NCI-H1436 treated with DMSO at 0.1 percent for 48 hours (cell line): ENCODE results near the gene C22orf42.
"Not testable (repeated sequence)": the region's sequence is repeated elsewhere in the genome, so short reads cannot be mapped to it uniquely, and the experiment has no call there.

ENCODE experiments used
- DNase-seq: peaks from one replicate; lab custom pipeline; 2025; lab: John Stamatoyannopoulos, UW

The C22orf42 gene

DNA sequence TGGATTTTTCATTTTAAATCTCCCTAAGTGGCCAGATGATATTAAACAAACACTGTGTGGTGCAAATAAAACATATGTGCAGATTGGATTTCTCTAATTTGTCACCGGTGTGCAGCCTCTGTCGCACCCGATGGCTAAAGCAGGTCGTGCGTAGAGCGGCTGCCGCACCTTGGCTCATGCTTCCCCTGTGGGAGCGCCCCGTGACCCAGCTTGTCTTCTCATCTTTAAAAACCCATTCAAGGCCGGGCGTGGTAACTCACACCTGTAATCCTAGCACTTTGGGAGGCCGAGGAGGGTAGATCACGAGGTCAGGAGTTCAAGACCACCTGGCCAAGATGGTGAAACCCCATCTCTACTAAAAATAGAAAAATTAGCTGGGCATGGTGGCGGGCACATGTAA, 24.3 kb downstream of the C22orf42 start:
- DNase-seq, result not testable (repeated sequence)

DNA sequence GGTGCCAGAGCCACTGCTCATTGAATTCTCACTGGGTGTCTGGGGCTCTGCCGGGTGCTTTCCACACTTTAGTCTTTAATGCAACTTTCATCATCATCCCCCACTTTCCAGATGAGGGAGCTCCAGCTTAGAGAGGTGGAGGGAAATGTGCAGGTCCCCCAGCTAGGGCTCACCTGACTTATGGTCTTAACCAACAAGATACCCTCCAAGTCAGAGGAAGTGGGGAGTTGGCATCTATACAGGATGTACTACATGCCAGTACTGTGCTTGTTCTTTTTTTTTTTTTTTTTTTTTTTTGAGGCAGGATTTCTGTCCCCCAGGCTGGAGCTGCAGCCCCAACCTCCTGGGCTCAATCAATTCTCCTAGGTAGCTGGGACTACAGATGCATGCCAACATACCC, 26.3 kb downstream of the C22orf42 start:
- DNase-seq, result no peak

DNA sequence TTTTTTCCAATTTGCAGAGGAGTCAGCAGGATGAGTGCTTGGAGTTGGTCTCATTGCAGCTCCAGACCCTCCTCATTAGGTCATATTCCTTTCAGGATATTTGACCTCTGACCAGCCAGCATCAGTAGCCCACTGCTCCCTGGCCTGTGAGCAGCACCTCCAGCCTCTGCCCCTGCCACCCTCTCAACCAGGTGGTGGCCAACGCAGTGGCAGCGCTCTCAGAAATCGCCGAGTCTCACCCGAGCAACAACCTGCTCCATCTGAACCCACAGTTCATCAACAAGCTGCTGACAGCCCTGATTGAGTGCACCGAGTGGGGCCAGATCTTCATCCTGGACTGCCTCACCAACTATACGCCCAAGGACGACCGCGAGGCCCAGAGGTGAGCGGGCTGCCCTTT, 27.0 kb downstream of the C22orf42 start:
- DNase-seq, result no peak

DNA sequence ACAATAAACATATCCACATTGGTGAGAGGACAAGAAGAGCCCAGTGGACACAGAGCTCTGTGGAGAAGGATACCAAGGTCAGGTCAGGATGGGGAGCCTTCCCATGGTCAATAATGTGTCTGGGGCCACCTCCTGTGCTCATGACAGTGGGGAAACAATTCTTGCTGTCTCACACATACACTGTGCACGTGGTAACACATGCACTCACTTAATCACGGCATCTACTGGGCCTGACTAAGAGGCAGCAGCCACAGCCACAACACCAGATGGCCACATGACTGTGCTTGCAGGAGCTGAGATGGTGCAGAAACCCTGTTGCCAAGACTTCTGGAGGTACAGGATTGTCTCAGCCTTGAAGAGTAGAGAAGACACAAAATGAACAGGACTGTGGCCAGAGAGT, 28.6 kb downstream of the C22orf42 start:
- DNase-seq, result no peak

DNA sequence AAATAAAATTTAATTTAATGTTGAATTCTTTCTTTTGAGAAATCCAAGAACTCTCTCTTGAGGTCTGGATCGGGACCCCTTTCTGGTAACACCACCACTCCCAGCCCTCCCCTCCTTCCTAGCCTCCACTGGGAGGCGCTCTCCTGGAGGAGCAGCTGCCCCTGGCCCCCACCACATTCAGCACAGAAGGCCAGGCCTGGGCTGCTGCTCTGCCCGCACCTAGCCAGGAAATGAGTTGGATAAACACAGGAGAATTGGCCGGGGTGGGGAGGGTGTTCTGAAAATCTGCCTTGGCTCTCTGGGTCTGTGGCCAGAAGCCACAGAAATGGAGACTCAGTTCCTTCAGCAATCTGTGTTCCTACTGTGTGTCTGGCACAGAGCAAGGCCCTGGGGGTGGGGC, 31.2 kb downstream of the C22orf42 start:
- no peak for DNase-seq

DNA sequence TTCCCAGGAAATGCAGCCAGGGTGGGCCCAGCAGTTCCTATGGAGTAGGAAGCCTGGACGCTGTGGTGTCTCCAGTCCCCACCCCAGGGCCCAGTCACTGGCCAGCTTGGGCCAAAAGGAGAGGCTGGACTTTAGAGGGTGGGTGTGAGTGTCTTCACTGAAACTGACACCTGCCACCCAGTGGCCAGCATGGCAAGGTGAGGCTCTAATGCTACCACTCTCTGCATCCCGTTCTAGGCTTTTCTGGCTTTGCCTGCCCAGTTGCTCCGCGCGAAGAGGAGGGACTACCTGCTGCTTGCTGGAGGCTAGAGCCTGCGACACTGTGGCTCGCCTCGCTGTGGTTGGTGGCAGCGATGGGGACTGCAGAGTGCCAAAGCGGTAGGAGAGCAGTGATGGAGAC, 35.4 kb downstream of the C22orf42 start:
- DNase-seq, result no peak

DNA sequence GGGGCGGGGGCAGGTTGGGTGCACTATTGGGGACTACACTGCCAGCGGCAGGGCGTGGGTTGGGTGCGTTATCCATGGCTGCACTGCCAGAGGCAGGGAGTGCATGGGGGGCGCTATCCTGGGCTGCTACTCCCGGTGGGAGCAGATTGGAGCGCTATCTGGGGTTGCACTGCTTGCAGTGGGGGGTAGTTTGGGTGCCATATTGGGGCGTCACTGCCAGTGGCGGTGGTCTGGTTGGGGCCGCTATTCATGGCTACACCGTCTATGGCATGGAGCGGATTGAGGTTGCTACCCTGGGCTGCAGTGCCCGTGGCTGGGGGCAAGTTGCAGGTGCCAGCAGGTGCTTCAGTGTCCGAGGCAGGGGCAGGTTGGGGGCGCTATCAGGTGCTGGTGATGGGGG, 36.2 kb downstream of the C22orf42 start:
- no peak for DNase-seq

DNA sequence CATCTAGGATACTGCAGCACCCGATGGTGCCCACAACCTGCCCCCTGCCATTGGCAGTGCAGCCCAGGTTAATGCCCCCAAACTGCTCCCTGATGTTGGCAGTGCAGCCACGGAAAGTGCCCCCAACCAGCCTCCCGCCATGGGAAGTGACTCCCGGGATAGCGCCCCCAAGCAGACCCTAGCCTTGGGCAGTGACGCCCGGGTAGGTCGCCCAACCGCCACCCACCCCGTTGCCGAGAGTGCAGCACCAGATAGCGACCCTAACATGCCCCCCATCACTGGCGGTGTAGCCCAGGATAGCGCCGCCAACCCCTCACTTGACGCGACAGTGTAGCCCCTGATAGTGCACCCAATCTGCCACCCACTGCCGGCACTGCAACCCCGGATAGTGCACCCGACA, 38.5 kb downstream of the C22orf42 start:
- DNase-seq, result no peak

DNA sequence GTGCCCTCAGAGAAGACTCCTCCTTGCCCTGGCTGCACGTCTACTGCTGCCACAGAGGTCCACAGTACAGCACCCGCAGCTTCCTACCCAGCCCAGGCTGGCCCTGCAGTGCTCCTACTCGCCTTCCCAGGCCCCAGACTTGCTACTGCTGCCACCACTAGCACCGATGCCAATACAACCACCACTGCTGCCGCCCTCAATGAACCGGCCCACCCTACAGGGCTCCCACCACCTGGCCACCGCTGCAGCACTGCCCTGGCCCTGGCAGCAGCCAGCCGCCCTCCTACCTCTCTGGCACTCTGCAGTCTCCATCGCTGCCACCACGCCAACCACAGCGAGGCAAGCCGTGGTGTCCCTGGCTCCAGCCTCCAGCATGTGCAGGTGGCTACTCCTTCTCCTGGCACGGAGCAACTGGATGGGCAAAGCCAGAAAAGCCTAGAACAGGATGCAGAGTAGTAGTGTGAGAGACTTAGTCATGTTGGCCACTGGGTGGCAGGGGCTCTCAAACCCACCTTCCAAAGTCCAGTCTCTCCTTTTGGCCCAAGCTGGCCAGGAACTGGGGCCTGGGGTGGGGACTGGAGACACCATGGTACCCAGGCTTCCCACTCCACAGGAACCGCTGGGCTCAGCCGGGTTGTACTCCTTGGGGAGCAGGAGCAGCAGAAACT, 39.4 kb downstream of the C22orf42 start:
- DNase-seq, result no peak

DNA sequence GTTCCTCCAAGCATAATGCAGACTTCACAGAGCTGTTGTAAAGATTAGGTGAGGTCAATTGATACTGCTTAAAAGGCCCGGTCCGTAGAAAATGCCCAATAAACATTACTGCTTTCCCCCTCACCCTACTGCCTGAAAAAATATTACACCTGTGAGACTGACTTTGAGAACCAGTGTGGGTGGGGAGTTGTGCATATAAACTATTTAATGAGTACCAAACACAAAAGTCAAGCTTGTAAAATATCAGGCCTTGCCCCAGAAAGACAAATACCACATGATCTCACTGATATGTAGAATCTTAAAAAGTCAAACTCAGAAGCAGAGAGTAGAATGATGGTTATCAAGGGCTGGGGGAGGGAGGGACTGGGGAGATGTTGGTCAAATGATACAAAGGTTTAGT, 46.7 kb downstream of the C22orf42 start:
- no peak for DNase-seq

DNA sequence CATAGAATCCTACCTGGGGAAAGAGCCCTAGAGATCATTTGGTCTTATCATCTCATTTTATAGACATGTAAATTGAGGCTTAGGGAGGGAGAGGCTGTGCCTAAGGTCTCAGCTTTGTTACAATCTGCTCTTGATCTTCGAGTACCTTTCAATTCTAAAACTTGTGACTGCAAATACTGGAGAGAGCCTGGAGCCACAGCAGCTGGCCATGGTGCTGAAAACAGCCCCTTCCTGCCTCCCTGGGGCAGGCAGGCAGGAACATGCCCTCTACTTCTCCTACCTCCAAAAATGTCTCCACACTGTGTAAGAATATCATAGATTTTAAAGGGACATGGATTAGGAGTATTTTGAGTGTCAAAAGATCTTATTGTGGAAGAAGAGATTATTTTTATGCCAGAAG, 52.2 kb downstream of the C22orf42 start:
- no peak for DNase-seq

DNA sequence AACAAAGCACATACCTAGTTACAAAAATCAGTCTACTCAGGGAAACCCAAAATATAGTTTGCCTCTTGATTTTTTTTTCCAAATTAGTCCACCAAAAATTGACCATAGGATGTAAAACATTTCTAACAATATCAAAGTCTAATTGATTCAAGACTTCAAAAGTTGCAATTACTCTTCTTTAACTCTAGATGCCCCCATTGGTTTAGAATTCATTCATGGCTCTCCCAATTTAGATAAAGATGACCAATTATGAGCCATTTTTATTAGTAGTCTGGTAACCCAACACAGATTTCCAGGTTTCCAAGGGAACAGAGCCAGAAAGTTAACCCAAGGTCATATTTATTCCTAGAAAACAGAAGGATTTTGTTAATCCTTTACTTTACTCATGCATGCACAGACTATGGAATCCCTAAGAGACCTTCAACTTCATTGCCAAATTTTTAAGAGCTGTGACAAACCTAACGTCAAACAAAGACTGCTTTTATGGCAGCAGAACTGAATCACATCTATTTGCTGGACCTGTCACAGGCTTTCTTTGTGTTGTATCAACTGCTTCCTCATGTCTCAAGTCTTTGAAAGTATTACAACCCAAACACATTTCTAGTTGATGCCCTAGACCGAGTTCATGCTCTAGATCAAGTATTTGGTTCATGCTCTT, 55.3 kb downstream of the C22orf42 start:
- DNase-seq, result no peak

DNA sequence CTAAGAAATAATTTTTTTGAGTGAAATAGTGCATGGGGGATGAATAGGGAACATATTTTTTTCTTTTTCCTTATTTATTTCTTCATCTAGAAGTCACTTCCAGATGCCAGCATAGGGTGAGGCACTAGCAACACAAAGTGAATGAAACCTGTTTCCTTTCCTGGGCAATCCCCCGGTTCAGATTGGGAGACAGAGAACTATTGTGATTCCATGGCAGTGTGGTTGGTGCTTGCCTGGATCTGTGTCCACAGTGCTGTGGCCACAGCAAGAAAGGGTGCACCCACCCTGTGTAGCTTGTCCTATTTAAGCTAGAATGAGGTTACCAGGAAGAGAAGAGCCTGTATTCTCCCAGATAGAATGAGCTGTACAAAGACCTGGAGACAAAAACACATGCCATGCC, 58.4 kb downstream of the C22orf42 start:
- no peak for DNase-seq
